AG09319 (cell line): ENCODE results near the gene CPE.
A peak's percentile ranks its signal among the peaks of the same experiment; 100 is the strongest.
"Not testable (repeated sequence)": the region's sequence is repeated elsewhere in the genome, so short reads cannot be mapped to it uniquely, and the experiment has no call there.

ENCODE experiments used
- DNase-seq: peaks from one replicate; pipeline ENCODE4 v3.0.0-alpha.2; 2010; ENCODE audit warnings: low read depth; ENCODE audit errors: extremely low read depth
- CTCF ChIP-seq: IDR thresholded peaks from 2 replicates; pipeline ENCODE4 v1.5.1; 2011; ENCODE audit warnings: low read depth, mild to moderate bottlenecking, inconsistent platforms, low read length, moderate library complexity

The CPE gene

GRCh38 chr4:165336743-165337142 is 42.1 kb upstream of the CPE start:
- no peak for DNase-seq
- TF ChIP-seq CTCF: no peak

- DNase-seq: not testable (repeated sequence)
Observed at GRCh38 chr4:165342340-165342739, 36.5 kb upstream of the CPE start.

- no peak for DNase-seq
- no peak for TF ChIP-seq CTCF
Observed at GRCh38 chr4:165343353-165344191, 35.2 kb upstream of the CPE start.

GRCh38 chr4:165345666-165346417 is 33.0 kb upstream of the CPE start:
- no peak for DNase-seq

GRCh38 chr4:165347647-165348569 is 30.9 kb upstream of the CPE start:
- no peak for TF ChIP-seq CTCF
- DNase-seq: no peak

More at GRCh38 chr4:165345666-165346417, 33.0 kb upstream of the CPE start:
- peak; percentile 22 for TF ChIP-seq CTCF

- no peak for DNase-seq
- no peak for TF ChIP-seq CTCF
Observed at GRCh38 chr4:165351359-165352130, 27.3 kb upstream of the CPE start.

- DNase-seq: no peak
- peak; percentile 28 for TF ChIP-seq CTCF
Observed at GRCh38 chr4:165355900-165356300, 22.9 kb upstream of the CPE start.
